ENCODE data around the gene PAN2. TPM values are rescaled to one million over a fixed set of nuclear protein-coding genes. Genes with fewer than 3 reads are reported as not detected.

The PAN2 gene
- total RNA-seq, 3 donors from 2014 or later, result 44.3 to 84.4 (median 54.1) TPM

DNA sequence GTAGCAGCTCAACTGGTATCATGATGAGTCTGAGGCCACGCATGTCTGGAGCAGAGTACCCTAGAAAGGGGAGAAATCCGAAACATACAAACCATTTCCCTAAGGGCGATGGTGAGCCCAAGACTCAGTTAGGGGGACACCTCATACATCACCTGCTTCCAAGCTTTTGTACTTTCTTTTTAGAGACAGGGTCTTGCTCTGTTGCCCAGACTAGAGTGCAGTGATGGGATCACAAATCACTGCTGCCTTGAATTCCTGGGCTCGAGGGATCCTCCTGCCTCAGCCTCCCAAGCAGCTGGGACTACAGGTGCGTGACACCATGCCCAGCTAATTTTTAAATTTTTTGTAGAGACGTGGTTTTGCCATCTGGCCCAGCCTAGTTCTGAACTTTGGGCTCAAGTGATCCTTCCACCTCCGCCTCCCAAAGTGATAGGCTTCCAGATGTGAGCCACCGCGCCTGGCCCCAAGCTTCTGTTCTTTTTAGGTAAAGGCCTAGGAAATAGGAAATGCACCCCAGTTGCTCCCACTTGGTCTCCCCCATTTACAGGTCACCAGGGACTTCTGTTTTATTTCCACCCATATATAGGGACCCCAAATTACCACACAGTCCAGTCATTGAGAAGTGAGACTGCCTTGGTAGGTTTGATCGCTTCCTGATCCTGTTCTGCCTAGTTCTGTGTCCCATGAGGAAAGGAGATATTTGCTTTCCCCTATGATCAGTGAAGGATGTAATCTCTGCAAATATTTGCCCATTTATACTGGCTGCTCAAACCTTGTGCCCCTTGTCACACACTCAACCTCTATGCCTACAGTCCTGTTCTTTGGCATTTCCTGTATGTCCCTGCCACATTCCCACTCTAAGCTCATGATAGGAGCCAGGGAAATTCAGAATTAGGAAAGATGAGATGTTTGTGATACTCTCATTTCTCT lies 28.6 kb upstream of the PAN2 start, which contains the start of gene APOF:
APOF (minus strand) TSS at position 728 of the 930 bp plus-strand sequence; CDS start at position 616, 112 bp downstream.
- no peak for DNase-seq (ENCODE audit: low spot score in 2 of 2)

DNA sequence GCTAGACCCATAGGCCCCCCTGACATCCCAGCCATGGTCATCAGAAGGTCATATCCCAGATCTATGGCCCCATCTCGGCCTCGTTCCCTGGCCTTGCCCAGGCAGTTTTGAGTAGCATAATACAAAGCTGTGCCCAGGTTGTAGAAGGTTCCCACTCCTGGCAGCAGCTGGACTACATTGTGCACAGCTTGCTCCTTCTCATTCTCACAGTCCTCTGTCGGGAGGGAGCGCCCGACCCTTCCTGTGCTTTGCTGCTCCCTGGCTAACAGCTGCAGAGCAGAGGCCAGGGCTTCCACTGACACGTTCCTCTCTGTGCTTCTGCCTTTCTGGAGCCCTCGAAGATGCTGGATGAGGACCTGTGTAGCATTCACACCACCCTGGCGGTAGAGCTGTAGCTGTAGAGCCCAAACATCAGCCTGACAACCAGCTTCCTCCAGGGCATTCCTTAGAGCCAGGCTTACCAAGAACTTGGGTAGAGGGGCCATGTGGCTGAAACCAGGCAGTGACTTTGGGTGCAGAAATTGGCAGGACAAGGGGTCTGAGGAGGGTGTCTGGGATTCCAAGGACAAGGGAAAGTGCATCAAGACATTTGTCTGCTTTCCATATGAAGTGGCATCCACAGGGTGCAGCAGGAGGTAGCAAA lies 27.8 kb upstream of the PAN2 start:
- no peak for DNase-seq (ENCODE audit: low spot score in 2 of 2)
- intact Hi-C loops (cut with DNase I; ENCODE audit: low total_unique reads), result no loop called here
- H3K4me1 ChIP-seq, result no peaks in the 10 kb centered on the region
- no peak overlapping the region for H3K4me3 ChIP-seq
- no peak overlapping the region for H3K27ac ChIP-seq
- no peaks in the 10 kb centered on the region for H3K27me3 ChIP-seq
- no peaks in the 10 kb centered on the region for H3K9me3 ChIP-seq
- TF ChIP-seq POLR2A (IDR thresholded peaks at IDR 0.05), result no peak
- H3K36me3 ChIP-seq, result no peaks in the 10 kb centered on the region

More for the DNA sequence above, 28.6 kb upstream of the PAN2 start, which contains the start of gene APOF:
- H3K27me3 ChIP-seq, result no peaks in the 10 kb centered on the region
- TF ChIP-seq, protein P1, sequence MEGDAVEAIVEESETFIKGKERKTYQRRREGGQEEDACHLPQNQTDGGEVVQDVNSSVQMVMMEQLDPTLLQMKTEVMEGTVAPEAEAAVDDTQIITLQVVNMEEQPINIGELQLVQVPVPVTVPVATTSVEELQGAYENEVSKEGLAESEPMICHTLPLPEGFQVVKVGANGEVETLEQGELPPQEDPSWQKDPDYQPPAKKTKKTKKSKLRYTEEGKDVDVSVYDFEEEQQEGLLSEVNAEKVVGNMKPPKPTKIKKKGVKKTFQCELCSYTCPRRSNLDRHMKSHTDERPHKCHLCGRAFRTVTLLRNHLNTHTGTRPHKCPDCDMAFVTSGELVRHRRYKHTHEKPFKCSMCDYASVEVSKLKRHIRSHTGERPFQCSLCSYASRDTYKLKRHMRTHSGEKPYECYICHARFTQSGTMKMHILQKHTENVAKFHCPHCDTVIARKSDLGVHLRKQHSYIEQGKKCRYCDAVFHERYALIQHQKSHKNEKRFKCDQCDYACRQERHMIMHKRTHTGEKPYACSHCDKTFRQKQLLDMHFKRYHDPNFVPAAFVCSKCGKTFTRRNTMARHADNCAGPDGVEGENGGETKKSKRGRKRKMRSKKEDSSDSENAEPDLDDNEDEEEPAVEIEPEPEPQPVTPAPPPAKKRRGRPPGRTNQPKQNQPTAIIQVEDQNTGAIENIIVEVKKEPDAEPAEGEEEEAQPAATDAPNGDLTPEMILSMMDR (IDR thresholded peaks at IDR 0.05), result no peak
- no peaks in the 10 kb centered on the region for H3K4me1 ChIP-seq
- H3K27ac ChIP-seq, result no peak within 1 kb of the TSS
- H3K4me3 ChIP-seq, result no peak within 1 kb of the TSS
- no peaks in the 10 kb centered on the region for H3K36me3 ChIP-seq
- intact Hi-C loops (cut with DNase I; ENCODE audit: low total_unique reads), result no loop called here
- H3K9me3 ChIP-seq, result no peaks in the 10 kb centered on the region

DNA sequence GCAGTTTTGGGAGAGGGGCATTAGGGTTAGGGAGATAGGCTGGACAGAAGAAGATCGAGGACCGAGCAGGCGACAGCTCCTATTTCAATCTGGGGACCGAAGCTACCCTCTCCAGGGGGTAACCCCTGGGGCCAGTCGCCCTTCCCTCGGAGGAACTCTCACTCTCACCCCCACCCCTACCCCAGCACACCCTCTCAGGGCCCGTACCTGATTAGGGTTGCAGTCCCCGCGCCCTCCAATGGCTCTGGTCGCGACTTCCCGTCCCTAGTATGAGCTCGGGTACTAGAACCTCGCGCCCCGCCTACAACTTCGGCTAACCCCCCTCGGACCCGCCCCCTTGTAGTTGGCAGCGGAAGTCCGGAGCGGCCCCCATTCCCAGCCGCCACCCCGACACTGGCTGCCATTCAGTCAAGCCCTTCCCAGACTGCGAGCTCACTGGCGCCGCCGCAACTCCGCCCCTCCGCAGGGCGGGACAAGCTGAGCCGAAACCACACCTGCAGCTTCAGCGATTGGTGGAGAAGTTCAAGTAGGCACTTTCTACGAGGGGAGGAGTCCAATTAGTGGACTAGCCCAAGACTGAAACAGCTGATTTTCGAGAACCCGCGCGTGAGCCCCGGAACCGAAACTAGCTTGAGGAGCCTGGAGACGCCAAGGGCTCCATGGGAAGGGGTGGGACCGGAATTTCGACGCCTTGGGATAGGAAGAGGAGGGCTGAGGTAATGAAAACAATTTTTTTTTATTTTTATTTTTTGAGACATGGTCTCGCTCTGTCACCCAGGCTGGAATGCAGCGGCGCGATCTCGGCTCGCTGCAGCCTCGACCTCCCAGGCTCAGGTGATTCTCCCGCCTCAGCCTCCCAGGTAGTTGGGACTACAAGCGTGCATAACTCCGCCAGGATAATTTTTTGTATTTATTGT lies 26.3 kb upstream of the PAN2 start, which contains the start of gene STAT2:
STAT2 (minus strand) TSS at position 257 of the 917 bp plus-strand sequence. CDS start 3,536 bp downstream, outside the sequence.
- peak; percentile 99 to 100 for DNase-seq (ENCODE audit: low spot score in 2 of 2)
- Histone ChIP-seq H3K36me3 (peaks cover 8% of the 10 kb centered on the region), H3K27me3 (no peaks in the 10 kb centered on the region), H3K4me1 (no peaks in the 10 kb centered on the region), H3K9me3 (no peaks in the 10 kb centered on the region), H3K4me3 (peak within 1 kb of the TSS; percentile 78 to 95 (median 87)), H3K27ac (peak within 1 kb of the TSS; percentile 98 to 99)
- TF ChIP-seq, protein P1 (IDR thresholded peaks at IDR 0.05), result no peak
- TF ChIP-seq POLR2A (IDR thresholded peaks at IDR 0.05) (peak; percentile 78), POLR2AphosphoS5 (IDR thresholded peaks at IDR 0.05) (peak; percentile 76 to 83 (median 80))
- intact Hi-C loops (cut with DNase I; ENCODE audit: low total_unique reads), result no loop called here

DNA sequence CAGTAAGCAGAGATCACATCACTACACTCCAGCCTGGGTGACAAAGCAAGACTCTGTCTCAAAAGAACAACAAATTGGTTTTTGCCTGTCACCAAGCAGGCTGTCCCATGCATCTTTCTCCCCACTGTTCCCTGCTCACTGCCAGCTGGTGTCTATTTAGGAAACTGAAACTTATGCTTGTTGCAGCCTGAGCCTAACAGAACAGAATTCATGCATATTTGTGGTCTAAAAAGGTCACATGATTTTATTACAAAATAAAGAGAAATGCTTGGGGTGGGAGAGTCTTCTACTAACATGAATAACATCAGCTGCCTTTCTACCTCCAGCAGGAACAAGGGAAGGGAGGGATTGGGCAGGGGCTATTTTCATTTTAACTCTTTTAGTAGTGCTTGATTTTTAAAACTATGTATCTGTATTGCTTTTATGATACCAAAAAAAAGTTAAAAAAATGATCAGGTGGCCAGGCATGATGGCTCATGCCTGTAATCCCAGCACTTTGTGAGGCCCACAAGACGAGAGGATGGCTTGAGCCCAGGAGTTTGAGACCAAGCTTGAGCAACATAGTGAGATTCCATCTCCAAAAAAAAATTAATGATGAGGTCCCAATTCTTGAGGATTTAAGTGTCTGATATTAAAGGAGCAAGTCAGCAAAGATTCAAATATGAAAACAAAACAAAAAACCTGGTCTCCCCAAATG lies 25.2 kb upstream of the PAN2 start:
- Histone ChIP-seq H3K4me3 (peak overlapping the region; percentile 78 to 95 (median 87)), H3K4me1 (no peaks in the 10 kb centered on the region), H3K36me3 (peaks cover 8% of the 10 kb centered on the region), H3K27ac (peak overlapping the region; percentile 98 to 99), H3K27me3 (no peaks in the 10 kb centered on the region), H3K9me3 (no peaks in the 10 kb centered on the region)
- DNase-seq (ENCODE audit: low spot score in 2 of 2), result peak in 1 of 2 donors; percentile 51
- TF ChIP-seq POLR2AphosphoS5 (IDR thresholded peaks at IDR 0.05) (peak in 1 of 3 donors; percentile 51), POLR2A (IDR thresholded peaks at IDR 0.05) (no peak)
- intact Hi-C loops (cut with DNase I; ENCODE audit: low total_unique reads), result no loop called here

DNA sequence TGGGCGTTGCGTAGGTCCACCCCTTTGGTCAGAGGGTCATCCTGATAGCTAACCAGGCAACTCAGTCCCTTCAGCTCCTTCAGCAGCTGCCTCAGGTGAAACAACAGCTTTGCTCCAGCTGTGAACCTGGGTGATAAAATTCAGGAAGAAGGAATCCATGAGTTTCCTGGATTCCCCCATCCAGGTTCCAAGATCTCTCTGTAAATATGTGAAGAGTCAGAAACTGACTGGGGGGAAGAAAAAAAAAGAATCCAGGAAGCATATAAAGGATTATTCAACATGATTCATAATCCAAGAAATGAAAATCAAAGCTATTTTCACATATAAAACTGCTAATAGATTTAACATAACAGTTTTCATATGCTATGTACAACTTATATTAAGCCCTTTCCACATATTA lies 17.5 kb upstream of the PAN2 start:
- Histone ChIP-seq H3K4me1 (no peaks in the 10 kb centered on the region), H3K27me3 (no peaks in the 10 kb centered on the region), H3K27ac (no peak overlapping the region), H3K4me3 (no peak overlapping the region), H3K36me3 (peaks cover 17% of the 10 kb centered on the region), H3K9me3 (no peaks in the 10 kb centered on the region)
- DNase-seq (ENCODE audit: low spot score in 2 of 2), result no peak
- intact Hi-C loops (cut with DNase I; ENCODE audit: low total_unique reads), result no loop called here
- TF ChIP-seq POLR2A (IDR thresholded peaks at IDR 0.05) (no peak), POLR2AphosphoS5 (IDR thresholded peaks at IDR 0.05) (no peak)
- TF ChIP-seq, protein P1 (IDR thresholded peaks at IDR 0.05), result no peak

Data from breast epithelium (tissue), 4 donors.